GM13976 (cell line): ENCODE data around the gene TRPM8.

Source experiments
- DNase-seq: peaks from one replicate; pipeline ENCODE4 v3.0.0; 2012; ENCODE audit warnings: low spot score
- in situ Hi-C: fragments of 300-500 bp; cut with MboI; formaldehyde crosslinking; loops from one replicate; pipeline ENCODE4 v1.12.0; 2022; ENCODE audit warnings: low sequenced_read_pairs, mixed read lengths, inconsistent platforms; ENCODE audit not compliant: unreplicated experiment
- TF ChIP-seq, protein P1 (sequence below): IDR thresholded peaks from 2 replicates; pipeline ENCODE4 v1.5.1; 2012; ENCODE audit warnings: borderline replicate concordance, mild to moderate bottlenecking; ENCODE audit not compliant: insufficient read depth; ENCODE audit errors: extremely low read depth, missing control alignments, control extremely low read depth

Gene TRPM8

DNA sequence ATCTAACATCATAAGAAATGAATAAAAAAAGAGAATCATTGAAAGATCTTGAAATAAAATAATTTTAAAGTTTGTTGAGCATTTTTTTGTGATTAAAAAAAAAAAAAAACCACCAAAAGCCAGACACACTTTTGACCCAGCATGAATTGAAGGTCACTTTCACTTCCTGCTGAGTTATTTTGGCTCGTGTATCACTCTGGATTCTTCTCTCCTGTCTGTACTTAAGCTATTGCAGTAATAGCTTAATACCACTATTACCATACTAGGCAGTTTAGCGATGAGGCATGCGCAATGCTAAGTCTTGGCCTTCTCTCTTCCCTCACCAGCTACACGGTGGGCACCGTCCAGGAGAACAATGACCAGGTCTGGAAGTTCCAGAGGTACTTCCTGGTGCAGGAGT is 78.8 kb downstream of the TRPM8 start:
- TF ChIP-seq, protein P1, sequence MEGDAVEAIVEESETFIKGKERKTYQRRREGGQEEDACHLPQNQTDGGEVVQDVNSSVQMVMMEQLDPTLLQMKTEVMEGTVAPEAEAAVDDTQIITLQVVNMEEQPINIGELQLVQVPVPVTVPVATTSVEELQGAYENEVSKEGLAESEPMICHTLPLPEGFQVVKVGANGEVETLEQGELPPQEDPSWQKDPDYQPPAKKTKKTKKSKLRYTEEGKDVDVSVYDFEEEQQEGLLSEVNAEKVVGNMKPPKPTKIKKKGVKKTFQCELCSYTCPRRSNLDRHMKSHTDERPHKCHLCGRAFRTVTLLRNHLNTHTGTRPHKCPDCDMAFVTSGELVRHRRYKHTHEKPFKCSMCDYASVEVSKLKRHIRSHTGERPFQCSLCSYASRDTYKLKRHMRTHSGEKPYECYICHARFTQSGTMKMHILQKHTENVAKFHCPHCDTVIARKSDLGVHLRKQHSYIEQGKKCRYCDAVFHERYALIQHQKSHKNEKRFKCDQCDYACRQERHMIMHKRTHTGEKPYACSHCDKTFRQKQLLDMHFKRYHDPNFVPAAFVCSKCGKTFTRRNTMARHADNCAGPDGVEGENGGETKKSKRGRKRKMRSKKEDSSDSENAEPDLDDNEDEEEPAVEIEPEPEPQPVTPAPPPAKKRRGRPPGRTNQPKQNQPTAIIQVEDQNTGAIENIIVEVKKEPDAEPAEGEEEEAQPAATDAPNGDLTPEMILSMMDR, result no peak
- in situ Hi-C loops, result loop anchor here (25.0 kb wide), 1 partner anchor 516 kb away; no protein-coding TSS in a partner anchor
- DNase-seq, result no peak

DNA sequence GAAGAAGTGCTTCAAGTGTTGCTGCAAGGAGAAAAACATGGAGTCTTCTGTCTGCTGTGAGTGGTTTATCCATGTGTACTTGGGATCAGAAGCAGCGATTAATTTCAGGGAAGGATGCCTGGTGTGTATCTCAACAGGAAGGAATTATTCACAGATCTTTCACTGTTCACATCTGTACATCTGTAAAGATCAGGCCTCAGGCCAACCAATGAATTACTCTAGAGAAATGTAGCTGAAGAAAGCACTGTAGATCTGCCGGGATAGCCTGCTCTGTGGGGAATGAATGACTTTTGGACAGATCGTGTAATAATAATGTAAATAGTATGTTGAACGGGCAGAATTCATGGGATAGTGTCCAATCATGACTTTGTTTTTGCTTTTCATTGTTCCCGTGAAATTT is 79.3 kb downstream of the TRPM8 start:
- TF ChIP-seq, protein P1, result no peak
- in situ Hi-C loops, result loop anchor here (25.0 kb wide), 1 partner anchor 516 kb away; no protein-coding TSS in a partner anchor
- no peak for DNase-seq

DNA sequence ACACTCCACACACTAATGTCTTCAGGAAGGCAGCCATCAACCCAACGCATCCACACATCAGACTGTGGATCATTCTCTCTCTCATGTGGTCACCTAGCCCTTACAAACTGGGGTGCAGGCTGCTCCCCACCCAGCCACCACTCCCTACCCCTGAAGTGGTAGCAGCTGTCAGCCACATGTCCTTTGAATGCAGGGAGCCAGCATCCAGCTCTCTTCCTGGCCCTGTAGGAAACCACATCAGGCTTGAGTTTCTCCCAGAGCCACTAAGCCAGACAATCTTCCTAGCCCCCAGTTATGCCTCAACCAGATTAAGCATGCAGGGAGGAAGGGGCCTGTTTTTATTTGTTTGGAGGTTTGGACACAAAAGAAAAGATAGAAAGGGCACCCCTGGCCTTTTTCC is 80.5 kb downstream of the TRPM8 start:
- TF ChIP-seq, protein P1, result no peak
- no peak for DNase-seq
- in situ Hi-C loops, result loop anchor here (25.0 kb wide), 1 partner anchor 515 kb away; no protein-coding TSS in a partner anchor

DNA sequence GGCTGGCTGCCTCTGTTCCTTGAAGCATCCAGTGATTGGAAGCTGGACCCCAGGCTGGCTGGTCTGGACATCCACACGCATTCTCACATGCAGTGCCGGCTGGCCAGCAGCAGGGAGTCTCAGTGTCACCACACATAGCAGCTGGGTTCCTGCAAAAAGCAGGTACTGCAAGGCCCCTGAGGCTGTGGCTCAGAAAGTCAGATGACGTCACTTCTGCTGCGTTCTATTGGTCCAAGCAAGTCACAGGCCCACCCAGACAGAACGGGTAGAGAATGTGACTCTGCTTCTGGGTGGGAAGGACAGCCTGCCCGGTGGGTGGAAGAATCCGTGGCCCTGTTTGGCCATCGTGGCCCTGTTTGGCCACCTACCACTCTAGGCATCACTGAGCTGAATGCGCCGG is 82.0 kb downstream of the TRPM8 start:
- DNase-seq, result no peak
- in situ Hi-C loops, result loop anchor here (25.0 kb wide), 1 partner anchor 513 kb away; no protein-coding TSS in a partner anchor
- TF ChIP-seq, protein P1, result no peak

DNA sequence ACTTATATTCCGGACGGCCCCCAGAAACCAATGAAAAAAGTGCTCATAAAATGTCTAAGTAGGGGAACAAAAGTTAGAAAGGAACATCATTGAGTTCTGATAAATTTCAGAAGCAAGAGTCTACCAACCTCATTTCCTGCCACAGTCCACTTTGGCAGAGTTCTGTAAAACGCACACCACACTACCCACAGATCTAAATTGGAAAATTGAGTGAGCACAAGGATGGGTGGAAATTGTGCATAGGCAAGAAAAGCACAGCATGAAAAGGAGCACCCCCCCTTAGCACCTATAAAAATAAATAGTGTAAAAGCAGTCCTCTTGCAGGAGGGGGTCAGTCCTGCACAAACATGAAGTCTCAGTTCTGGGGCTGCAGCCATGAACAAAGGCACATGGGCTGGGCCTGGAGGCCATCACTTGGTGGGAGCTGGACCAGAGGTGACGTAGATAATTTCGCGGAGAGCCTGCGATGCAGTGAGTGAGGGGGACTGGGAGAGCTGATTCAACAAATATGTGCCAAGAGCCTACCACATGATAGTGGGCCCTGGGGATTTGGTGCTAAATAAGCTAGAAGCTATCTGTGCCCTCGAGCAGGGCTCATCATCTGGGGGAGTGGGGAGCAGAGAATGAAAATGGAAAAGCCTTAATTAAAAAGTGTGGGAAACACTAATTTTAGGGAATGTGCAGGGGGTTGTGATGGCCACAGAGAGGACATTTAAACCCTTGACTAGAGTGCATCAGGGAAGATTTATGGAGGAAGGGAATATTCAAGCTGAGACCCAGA is 84.4 kb downstream of the TRPM8 start:
- in situ Hi-C loops, result no loop called here
- TF ChIP-seq, protein P1, result no peak
- no peak for DNase-seq

DNA sequence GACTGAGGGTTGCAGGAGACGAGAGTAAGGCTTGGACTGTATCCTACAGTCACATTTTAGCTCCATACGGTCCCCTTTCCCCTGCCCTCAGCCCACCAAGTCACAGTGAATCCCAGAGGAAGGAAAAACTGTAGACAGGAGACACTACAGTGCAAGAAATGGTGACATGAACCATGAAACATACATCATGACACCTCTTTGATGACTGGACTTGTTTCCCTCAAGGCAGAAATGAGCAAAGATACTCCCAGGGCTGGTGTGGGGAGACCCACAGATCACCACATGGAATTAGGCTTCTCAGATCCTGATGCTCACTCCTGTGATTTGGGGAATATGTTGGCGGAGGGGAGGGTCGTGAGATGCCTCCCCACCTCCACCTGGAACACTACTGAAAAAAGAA is 85.1 kb downstream of the TRPM8 start:
- in situ Hi-C loops, result no loop called here
- TF ChIP-seq, protein P1, result no peak
- no peak for DNase-seq
